Measurements from ENCODE around the gene KDM2A. TPM values are rescaled to one million over a fixed set of nuclear protein-coding genes. Genes with fewer than 3 reads are reported as not detected.

KDM2A gene
- total and polyA plus RNA-seq, 2 donors (not counting 3 experiments of a cell fraction or from before 2014, with no cell fraction given): 72.2 to 79.5 TPM

- BruUV-seq (replicated peaks): no TSS peak
- Histone ChIP-seq H3K9ac (replicated peaks; ENCODE audit: extremely low read depth, insufficient read depth, low read length) (no peak overlapping the region), H3K4me2 (ENCODE audit: insufficient read depth, low read length) (no peak overlapping the region), H3K27ac (ENCODE audit: insufficient read depth, low read depth, low read length) (no peak overlapping the region), H3K9me3 (replicated peaks; ENCODE audit: control insufficient read depth, insufficient read depth, low read length) (no peaks in the 10 kb centered on the region), H4K20me1 (replicated peaks; ENCODE audit: control insufficient read depth, extremely low read depth, insufficient read depth, low read length) (no peaks in the 10 kb centered on the region), H3K9me1 (replicated peaks; ENCODE audit: control insufficient read depth, extremely low read depth, insufficient read depth, low read length) (no peaks in the 10 kb centered on the region), H2AFZ (ENCODE audit: low read depth, low read length) (no peak overlapping the region), H3K4me3 (replicated peaks in 1 of 3; ENCODE audit: insufficient read depth in 1 of 3, low read depth in 1 of 3, low read length in 3 of 3) (no peak overlapping the region), H3K4me1 (ENCODE audit: control insufficient read depth, extremely low read depth, insufficient read depth, low read length) (peaks cover 6% of the 10 kb centered on the region), H3K36me3 (ENCODE audit: control insufficient read depth in 2 of 2, extremely low read depth in 1 of 2, insufficient read depth in 2 of 2, low read length in 2 of 2) (peaks cover 5 to 14% of the 10 kb centered on the region in 2 experiments), H3K79me2 (ENCODE audit: control insufficient read depth, insufficient read depth, low read length) (no peaks in the 10 kb centered on the region), H3K27me3 (ENCODE audit: control insufficient read depth in 2 of 2, insufficient read depth in 2 of 2, low read length in 2 of 2) (no peaks in the 10 kb centered on the region)
- intact Hi-C loops (cut with micrococcal nuclease) (loop anchor here (10.0 kb wide), 1 partner anchor 244 kb away; the partner anchor contains the start of genes CDK2AP2 and PITPNM1), dilution Hi-C loops (cut with MboI; ENCODE audit: extremely low pct_ligation_motif_present, low sequenced_read_pairs) (no loop called here)
- POLR2A ChIA-PET: no interaction called here
- CTCF ChIA-PET: no interaction called here
- DNase-seq (ENCODE audit: low read depth, low spot score): no peak
- TF ChIP-seq POLR2AphosphoS5 (IDR thresholded peaks at IDR 0.05; ENCODE audit: insufficient read depth, low read depth, low read length) (no peak), POLR2A (IDR thresholded peaks at IDR 0.05; ENCODE audit: low read depth, low read length) (no peak), EZH2 (IDR thresholded peaks at IDR 0.05; ENCODE audit: borderline replicate concordance, low read depth, low read length, severe bottlenecking) (no peak), GATA2 (IDR thresholded peaks at IDR 0.05; ENCODE audit: insufficient read depth, insufficient read length, low read depth, low read length) (no peak), CTCF (IDR thresholded peaks at IDR 0.05; ENCODE audit: extremely low read depth in 1 of 2, insufficient read depth in 1 of 2, low read depth in 1 of 2, low read length in 2 of 2) (no peak), MAX (IDR thresholded peaks at IDR 0.05; ENCODE audit: insufficient read depth, insufficient read length) (no peak), JUN (IDR thresholded peaks at IDR 0.05; ENCODE audit: borderline replicate concordance, insufficient read depth, insufficient read length, low read depth) (no peak), FOS (IDR thresholded peaks at IDR 0.05; ENCODE audit: borderline replicate concordance, insufficient read depth, low read length) (no peak), MYC (IDR thresholded peaks at IDR 0.05; ENCODE audit: low read depth, low read length) (no peak)
- FAIRE-seq: no peak
Observed at GRCh38 chr11:67260406-67260805, 141.3 kb downstream of the KDM2A start.
